WTC11 (cell line): ENCODE results near the gene SNX1.

Source experiments
- AFF4 ChIP-seq: sonication (generic); formaldehyde crosslinking; IDR thresholded peaks from 2 replicates; pipeline ENCODE4 v1.8.1; 2023; ENCODE audit warnings: mild to moderate bottlenecking, missing genetic modification reagents, borderline replicate concordance
- ARID4B ChIP-seq: sonication (generic); formaldehyde crosslinking; IDR thresholded peaks from 2 replicates; pipeline ENCODE4 v1.8.0; 2023; ENCODE audit warnings: missing genetic modification reagents, mild to moderate bottlenecking, borderline replicate concordance
- ATF2 ChIP-seq: sonication (generic); formaldehyde crosslinking; IDR thresholded peaks from 2 replicates; pipeline ENCODE4 v1.8.1; 2022; ENCODE audit warnings: low read depth, missing genetic modification reagents, borderline replicate concordance
- CREM ChIP-seq: sonication (generic); formaldehyde crosslinking; IDR thresholded peaks from 2 replicates; pipeline ENCODE4 v1.8.1; 2022; ENCODE audit warnings: mild to moderate bottlenecking, missing genetic modification reagents, moderate library complexity
- CTCF ChIP-seq: fragments of 200-600 bp; IDR thresholded peaks from 2 replicates; pipeline ENCODE4 v1.8.0; 2022; ENCODE audit warnings: antibody characterized with exemption
- E2F1 ChIP-seq: sonication (generic); formaldehyde crosslinking; IDR thresholded peaks from 2 replicates; pipeline ENCODE4 v1.8.0; 2022; ENCODE audit warnings: mild to moderate bottlenecking, missing genetic modification reagents
- ELF4 ChIP-seq: sonication (generic); formaldehyde crosslinking; IDR thresholded peaks from 2 replicates; pipeline ENCODE4 v1.8.1; 2022; ENCODE audit warnings: low read depth, mild to moderate bottlenecking, moderate library complexity, missing genetic modification reagents
- ETV6 ChIP-seq: sonication (generic); formaldehyde crosslinking; IDR thresholded peaks from 2 replicates; pipeline ENCODE4 v1.8.1; 2022; ENCODE audit warnings: mild to moderate bottlenecking, missing genetic modification reagents
- GABPB1 ChIP-seq: sonication (generic); formaldehyde crosslinking; IDR thresholded peaks from 2 replicates; pipeline ENCODE4 v1.8.1; 2023; ENCODE audit warnings: mild to moderate bottlenecking, missing genetic modification reagents
- MAX ChIP-seq: sonication (generic); formaldehyde crosslinking; IDR thresholded peaks from 2 replicates; pipeline ENCODE4 v1.8.0; 2022; ENCODE audit warnings: mild to moderate bottlenecking, missing genetic modification reagents
- MLX ChIP-seq: sonication (generic); formaldehyde crosslinking; IDR thresholded peaks from 2 replicates; pipeline ENCODE4 v1.8.1; 2023; ENCODE audit warnings: mild to moderate bottlenecking, missing genetic modification reagents, moderate library complexity
- PRDM15 ChIP-seq: sonication (generic); formaldehyde crosslinking; IDR thresholded peaks from 2 replicates; pipeline ENCODE4 v1.8.0; 2022; ENCODE audit warnings: missing genetic modification reagents
- SP1 ChIP-seq: sonication (generic); formaldehyde crosslinking; conservative IDR thresholded peaks from 2 replicates; pipeline ENCODE4 v1.8.1; 2022; ENCODE audit warnings: missing genetic modification reagents

GRCh38 chr15:64117759-64118487 is 22.1 kb downstream of the SNX1 start:
- no peak for TF ChIP-seq CTCF
- no peak for TF ChIP-seq E2F1 (CRISPR knock-in tag)
- TF ChIP-seq ELF4: no peak
- TF ChIP-seq PRDM15 (CRISPR knock-in tag): no peak
- TF ChIP-seq GABPB1 (CRISPR knock-in tag): no peak
- no peak for TF ChIP-seq MLX (CRISPR knock-in tag)
- TF ChIP-seq ETV6 (CRISPR knock-in tag): no peak
- TF ChIP-seq MAX (CRISPR knock-in tag): no peak
- TF ChIP-seq ARID4B: no peak
- no peak for TF ChIP-seq SP1
- no peak for TF ChIP-seq CREM (CRISPR knock-in tag)
- no peak for TF ChIP-seq ATF2 (CRISPR knock-in tag)
- TF ChIP-seq AFF4: no peak
